C4-2B (cell line): Measurements from ENCODE around the gene CFDP1.

Experiments used
- H3K27ac ChIP-seq: fragments of 450-650 bp; 2 replicates; pipeline ENCODE4 v1.5.1; 2017
- CTCF ChIP-seq: fragments of 450-650 bp; conservative IDR thresholded peaks from 2 replicates; pipeline ENCODE4 v1.5.1; 2017; ENCODE audit warnings: mild to moderate bottlenecking
- ZFX ChIP-seq: fragments of 450-650 bp; IDR thresholded peaks from 2 replicates; pipeline ENCODE4 v1.6.1; 2017

CFDP1 gene

GRCh38 chr16:75432828-75433731 lies at the start of gene CFDP1:
Gene CFDP1 (minus strand): TSS chr16:75433503. CDS start chr16:75433352, 151 bp downstream.
- TF ChIP-seq ZFX, result no peak
- TF ChIP-seq CTCF, result no peak
- H3K27ac ChIP-seq, result peak within 1 kb of the TSS; percentile 82

DNA sequence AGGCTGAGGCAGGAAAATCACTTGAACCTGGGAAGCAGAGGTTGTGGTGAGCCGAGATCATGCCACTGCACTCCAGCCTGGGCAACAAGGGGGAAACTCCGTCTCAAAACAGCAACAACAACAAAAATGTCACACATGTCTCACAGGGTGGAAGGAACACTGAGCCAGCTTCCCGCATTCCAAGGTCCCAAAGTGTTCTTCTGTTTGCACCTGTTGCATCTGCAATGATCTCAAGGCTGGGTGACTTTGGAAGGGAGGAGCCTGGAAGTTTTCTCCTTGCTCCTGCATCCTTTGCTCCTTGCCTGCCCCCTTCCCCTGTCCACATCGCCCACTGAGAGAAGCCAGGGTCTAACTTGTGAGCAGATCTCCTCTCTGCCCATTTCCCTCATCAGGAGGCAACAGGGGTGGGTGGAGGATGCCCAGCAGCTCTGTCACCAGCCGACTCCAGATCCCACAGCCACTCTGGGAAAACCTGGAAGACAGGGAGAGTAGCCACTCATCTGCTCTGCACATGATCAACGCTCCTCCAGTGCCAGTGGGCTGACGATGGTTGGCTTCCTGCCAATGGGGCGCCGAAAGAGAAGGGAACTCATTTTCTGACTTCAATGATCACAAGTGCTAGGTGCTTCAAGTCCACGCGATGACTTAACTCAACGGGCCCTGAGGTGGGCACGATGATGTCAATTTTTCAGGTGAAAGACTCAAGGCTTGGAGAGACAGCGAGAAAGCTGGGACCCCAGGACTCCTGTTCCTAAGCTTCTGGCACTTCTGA lies 49.3 kb upstream of the CFDP1 start:
- no peak for TF ChIP-seq ZFX
- no peak for TF ChIP-seq CTCF
- H3K27ac ChIP-seq, result peak overlapping the region; percentile 7; the same call in 1 of the 2 replicates

DNA sequence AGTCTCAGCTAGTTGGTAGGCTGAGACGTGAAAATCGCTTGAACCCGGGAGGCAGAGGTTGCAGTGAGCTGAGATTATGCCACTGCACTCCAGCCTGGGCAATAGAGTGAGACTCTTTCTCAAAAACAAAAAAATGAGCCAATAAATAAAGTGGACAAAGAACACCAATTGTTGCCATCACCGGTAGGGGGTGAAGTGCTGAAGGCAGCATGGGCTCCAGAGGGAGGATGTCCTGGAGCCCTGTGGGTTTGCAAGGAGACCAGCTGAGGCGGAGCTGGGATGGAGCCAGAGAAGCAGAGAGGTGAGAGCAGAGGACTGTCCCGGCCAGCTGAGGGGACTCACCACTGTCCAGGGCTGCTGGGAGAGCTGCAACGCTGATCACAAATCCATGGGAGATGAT lies 48.2 kb upstream of the CFDP1 start:
- no peak overlapping the region for H3K27ac ChIP-seq
- TF ChIP-seq ZFX (no peak), CTCF (no peak)

- TF ChIP-seq CTCF (no peak), ZFX (no peak)
- no peak overlapping the region for H3K27ac ChIP-seq
Measured at GRCh38 chr16:75479421-75479990, 46.2 kb upstream of the CFDP1 start.

- TF ChIP-seq CTCF, result no peak
- no peak for TF ChIP-seq ZFX
- no peak overlapping the region for H3K27ac ChIP-seq
Measured at GRCh38 chr16:75478480-75479345, 45.4 kb upstream of the CFDP1 start.

DNA sequence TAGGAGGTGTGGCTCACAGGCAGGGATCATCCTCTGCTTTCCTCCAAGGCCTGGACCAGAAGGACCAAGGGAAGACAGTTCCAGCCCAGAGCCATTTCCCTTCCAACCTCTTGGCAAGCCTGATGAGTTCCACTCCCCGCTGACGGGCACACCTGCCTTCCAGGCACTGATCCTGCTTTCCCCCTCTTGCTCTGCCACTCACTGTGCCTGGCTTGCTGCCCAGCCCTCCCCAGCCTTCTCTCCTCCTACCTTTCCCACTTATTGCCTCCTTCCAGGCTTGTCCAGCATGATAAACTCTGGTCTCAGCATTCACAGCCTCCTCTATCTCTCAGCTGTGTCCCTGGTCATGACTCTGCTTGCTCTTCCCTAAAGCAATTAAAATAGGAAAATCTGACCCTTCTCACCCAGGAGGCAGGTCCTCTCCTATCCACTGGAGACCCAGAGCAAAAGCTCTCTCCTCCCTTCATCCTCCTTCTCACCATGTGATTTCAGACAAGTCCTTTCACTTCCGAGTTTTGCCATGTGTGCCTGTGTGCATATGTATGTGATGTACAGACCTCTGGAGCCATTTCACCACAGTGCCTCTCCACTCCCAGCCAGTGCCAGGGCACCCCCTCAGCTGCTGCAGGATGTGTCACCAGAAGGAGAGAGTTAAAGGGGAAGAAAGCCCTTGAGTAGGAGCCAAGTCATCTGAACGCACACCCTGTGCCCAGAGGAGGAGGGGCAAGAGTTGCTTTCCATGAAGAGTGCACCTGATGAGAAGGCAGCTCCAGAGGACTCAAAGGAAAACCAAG lies 44.6 kb upstream of the CFDP1 start:
- H3K27ac ChIP-seq, result no peak overlapping the region
- TF ChIP-seq ZFX (no peak), CTCF (no peak)
